ENCODE results near the gene PHF19. TPM values are rescaled to one million over a fixed set of nuclear protein-coding genes. Genes with fewer than 3 reads are reported as not detected.

PHF19 gene
- total RNA-seq, 4 donors from 2014 or later, result 11.3 to 15.5 (median 13.8) TPM

GRCh38 chr9:120904061-120904977 lies 27.3 kb upstream of the PHF19 start:
- no peaks in the 10 kb centered on the region for H3K27me3 ChIP-seq
- no peak overlapping the region for H3K4me3 ChIP-seq
- 92% methylated on average over 14 of the region's 16 CpGs for WGBS
- DNase-seq (ENCODE audit: low spot score in 2 of 2), result no peak
- peaks cover 5% of the 10 kb centered on the region for H3K36me3 ChIP-seq
- no peak for TF ChIP-seq POLR2AphosphoS5 (IDR thresholded peaks at IDR 0.05)
- no peak for TF ChIP-seq EP300 (IDR thresholded peaks at IDR 0.05)
- no peak for TF ChIP-seq POLR2A (IDR thresholded peaks at IDR 0.05)
- TF ChIP-seq, protein P1, sequence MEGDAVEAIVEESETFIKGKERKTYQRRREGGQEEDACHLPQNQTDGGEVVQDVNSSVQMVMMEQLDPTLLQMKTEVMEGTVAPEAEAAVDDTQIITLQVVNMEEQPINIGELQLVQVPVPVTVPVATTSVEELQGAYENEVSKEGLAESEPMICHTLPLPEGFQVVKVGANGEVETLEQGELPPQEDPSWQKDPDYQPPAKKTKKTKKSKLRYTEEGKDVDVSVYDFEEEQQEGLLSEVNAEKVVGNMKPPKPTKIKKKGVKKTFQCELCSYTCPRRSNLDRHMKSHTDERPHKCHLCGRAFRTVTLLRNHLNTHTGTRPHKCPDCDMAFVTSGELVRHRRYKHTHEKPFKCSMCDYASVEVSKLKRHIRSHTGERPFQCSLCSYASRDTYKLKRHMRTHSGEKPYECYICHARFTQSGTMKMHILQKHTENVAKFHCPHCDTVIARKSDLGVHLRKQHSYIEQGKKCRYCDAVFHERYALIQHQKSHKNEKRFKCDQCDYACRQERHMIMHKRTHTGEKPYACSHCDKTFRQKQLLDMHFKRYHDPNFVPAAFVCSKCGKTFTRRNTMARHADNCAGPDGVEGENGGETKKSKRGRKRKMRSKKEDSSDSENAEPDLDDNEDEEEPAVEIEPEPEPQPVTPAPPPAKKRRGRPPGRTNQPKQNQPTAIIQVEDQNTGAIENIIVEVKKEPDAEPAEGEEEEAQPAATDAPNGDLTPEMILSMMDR (IDR thresholded peaks at IDR 0.05), result no peak
- H3K4me1 ChIP-seq, result no peaks in the 10 kb centered on the region
- no peaks in the 10 kb centered on the region for H3K9me3 ChIP-seq
- no peak overlapping the region for H3K27ac ChIP-seq

- TF ChIP-seq, protein P1 (IDR thresholded peaks at IDR 0.05), result no peak
- TF ChIP-seq EP300 (IDR thresholded peaks at IDR 0.05) (no peak), POLR2A (IDR thresholded peaks at IDR 0.05) (no peak), POLR2AphosphoS5 (IDR thresholded peaks at IDR 0.05) (no peak)
- Histone ChIP-seq H3K36me3 (peaks cover 5% of the 10 kb centered on the region), H3K9me3 (no peaks in the 10 kb centered on the region), H3K4me3 (no peak overlapping the region), H3K27me3 (no peaks in the 10 kb centered on the region), H3K27ac (no peak overlapping the region), H3K4me1 (no peaks in the 10 kb centered on the region)
- WGBS, result 81% methylated on average over 14 of the region's 14 CpGs
- DNase-seq (ENCODE audit: low spot score in 2 of 2), result no peak
These were observed 25.9 kb upstream of the PHF19 start for GRCh38 chr9:120902569-120903535.

DNA sequence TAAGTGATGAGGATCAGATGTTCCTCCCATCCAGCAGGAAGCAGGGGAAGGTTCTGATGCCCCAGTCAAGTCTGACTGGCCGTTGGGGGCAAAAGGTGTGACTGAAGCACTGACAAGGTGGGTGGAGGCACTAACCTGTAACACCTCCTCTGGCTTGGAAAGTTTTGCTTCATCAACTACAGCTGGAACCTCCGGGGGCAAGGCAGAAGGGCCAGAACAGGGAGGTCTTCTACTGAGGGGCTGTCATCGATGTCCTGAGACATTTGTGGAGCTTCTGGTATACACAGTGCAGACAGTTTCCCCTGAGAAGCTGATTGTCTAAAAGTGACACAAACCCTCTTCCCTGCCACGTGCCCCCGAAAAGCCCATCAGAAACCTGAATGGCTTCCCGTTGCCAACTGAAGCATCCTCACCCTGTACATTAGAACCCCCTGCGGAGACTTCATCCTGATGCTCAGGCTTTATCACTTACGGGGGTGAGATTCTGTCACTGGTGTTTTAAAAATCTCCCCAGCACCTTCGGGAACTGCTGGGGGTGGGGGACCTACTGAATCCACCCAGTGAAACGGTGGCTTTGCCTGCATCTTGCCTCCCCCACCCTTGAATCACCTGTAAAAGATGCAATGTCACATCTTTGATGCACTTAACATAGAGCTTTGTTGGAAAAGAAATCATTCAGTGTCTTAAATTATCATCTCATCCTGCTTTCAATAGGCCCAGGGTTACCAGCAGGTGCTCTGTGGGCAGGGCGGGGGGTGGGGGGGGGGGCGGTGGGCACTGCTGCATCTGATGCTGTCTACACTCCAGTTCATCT lies 25.0 kb upstream of the PHF19 start:
- H3K4me3 ChIP-seq, result no peak overlapping the region
- no peaks in the 10 kb centered on the region for H3K9me3 ChIP-seq
- DNase-seq (ENCODE audit: low spot score in 2 of 2), result no peak
- no peaks in the 10 kb centered on the region for H3K27me3 ChIP-seq
- peaks cover 5% of the 10 kb centered on the region for H3K36me3 ChIP-seq
- H3K4me1 ChIP-seq, result peaks cover 6% of the 10 kb centered on the region
- 83% methylated on average over 12 of the region's 12 CpGs for WGBS
- TF ChIP-seq, protein P1 (IDR thresholded peaks at IDR 0.05), result no peak
- no peak for TF ChIP-seq EP300 (IDR thresholded peaks at IDR 0.05)
- TF ChIP-seq POLR2A (IDR thresholded peaks at IDR 0.05), result no peak
- TF ChIP-seq POLR2AphosphoS5 (IDR thresholded peaks at IDR 0.05), result no peak
- H3K27ac ChIP-seq, result no peak overlapping the region

GRCh38 chr9:120900824-120901223 lies 23.8 kb upstream of the PHF19 start:
- no peaks in the 10 kb centered on the region for H3K27me3 ChIP-seq
- H3K36me3 ChIP-seq, result peaks cover 5% of the 10 kb centered on the region
- H3K4me1 ChIP-seq, result peaks cover 7% of the 10 kb centered on the region
- TF ChIP-seq EP300 (IDR thresholded peaks at IDR 0.05) (no peak), POLR2A (IDR thresholded peaks at IDR 0.05) (no peak), POLR2AphosphoS5 (IDR thresholded peaks at IDR 0.05) (no peak)
- TF ChIP-seq, protein P1 (IDR thresholded peaks at IDR 0.05), result no peak
- whole genome bisulfite sequencing, result 70% methylated on average over 3 of the region's 3 CpGs
- DNase-seq (ENCODE audit: low spot score in 2 of 2), result no peak
- no peak overlapping the region for H3K4me3 ChIP-seq
- no peaks in the 10 kb centered on the region for H3K9me3 ChIP-seq
- no peak overlapping the region for H3K27ac ChIP-seq
